ENCODE measurements around the gene H6PD.
A peak's percentile ranks its signal among the peaks of the same experiment; 100 is the strongest.

H6PD gene

DNA sequence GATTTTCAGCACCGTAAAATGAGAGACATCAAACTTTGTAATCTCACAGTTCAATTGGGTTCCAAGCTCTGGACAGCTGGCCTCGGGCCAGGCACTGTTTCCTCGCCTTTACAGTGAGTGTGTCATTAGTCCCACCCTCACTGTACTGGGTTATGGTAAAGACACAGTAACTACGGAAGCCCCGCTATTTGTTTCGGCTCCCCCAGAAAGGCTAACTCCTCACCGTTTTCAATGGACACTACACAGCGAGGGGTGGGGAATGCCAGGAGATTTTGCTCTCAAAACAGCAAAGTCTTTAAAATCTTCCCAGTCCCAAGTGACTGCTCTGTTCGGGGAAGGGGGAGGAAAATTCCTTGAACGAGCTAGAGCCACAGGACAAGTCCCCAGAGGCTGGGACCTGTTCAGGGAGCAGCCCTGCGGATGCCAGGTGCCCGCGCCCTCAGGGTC lies 57.4 kb downstream of the H6PD start:
- Histone ChIP-seq H3K27me3 (ENCODE audit: low read depth, low read length) (peaks cover 16% of the 10 kb centered on the region), H3K9me3 (ENCODE audit: insufficient read depth, low read length) (no peaks in the 10 kb centered on the region), H2AFZ (ENCODE audit: low read depth, low read length) (no peak overlapping the region), H4K20me1 (ENCODE audit: insufficient read depth, low read length) (no peaks in the 10 kb centered on the region), H3K4me1 (ENCODE audit: low read length) (no peaks in the 10 kb centered on the region), H3K4me3 (ENCODE audit: low read length) (no peak overlapping the region), H3K9ac (ENCODE audit: low read length) (no peak overlapping the region), H3K36me3 (replicated peaks; ENCODE audit: low read depth, low read length) (no peaks in the 10 kb centered on the region), H3K79me2 (ENCODE audit: low read length) (no peaks in the 10 kb centered on the region), H3K27ac (ENCODE audit: low read length) (no peak overlapping the region), H3K4me2 (ENCODE audit: low read length) (no peak overlapping the region)
- TF ChIP-seq, protein P1, sequence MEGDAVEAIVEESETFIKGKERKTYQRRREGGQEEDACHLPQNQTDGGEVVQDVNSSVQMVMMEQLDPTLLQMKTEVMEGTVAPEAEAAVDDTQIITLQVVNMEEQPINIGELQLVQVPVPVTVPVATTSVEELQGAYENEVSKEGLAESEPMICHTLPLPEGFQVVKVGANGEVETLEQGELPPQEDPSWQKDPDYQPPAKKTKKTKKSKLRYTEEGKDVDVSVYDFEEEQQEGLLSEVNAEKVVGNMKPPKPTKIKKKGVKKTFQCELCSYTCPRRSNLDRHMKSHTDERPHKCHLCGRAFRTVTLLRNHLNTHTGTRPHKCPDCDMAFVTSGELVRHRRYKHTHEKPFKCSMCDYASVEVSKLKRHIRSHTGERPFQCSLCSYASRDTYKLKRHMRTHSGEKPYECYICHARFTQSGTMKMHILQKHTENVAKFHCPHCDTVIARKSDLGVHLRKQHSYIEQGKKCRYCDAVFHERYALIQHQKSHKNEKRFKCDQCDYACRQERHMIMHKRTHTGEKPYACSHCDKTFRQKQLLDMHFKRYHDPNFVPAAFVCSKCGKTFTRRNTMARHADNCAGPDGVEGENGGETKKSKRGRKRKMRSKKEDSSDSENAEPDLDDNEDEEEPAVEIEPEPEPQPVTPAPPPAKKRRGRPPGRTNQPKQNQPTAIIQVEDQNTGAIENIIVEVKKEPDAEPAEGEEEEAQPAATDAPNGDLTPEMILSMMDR (IDR thresholded peaks at IDR 0.05; ENCODE audit: low read depth, low read length): no peak
- TF ChIP-seq EZH2phosphoT487 (IDR thresholded peaks at IDR 0.05; ENCODE audit: low read depth): no peak

DNA sequence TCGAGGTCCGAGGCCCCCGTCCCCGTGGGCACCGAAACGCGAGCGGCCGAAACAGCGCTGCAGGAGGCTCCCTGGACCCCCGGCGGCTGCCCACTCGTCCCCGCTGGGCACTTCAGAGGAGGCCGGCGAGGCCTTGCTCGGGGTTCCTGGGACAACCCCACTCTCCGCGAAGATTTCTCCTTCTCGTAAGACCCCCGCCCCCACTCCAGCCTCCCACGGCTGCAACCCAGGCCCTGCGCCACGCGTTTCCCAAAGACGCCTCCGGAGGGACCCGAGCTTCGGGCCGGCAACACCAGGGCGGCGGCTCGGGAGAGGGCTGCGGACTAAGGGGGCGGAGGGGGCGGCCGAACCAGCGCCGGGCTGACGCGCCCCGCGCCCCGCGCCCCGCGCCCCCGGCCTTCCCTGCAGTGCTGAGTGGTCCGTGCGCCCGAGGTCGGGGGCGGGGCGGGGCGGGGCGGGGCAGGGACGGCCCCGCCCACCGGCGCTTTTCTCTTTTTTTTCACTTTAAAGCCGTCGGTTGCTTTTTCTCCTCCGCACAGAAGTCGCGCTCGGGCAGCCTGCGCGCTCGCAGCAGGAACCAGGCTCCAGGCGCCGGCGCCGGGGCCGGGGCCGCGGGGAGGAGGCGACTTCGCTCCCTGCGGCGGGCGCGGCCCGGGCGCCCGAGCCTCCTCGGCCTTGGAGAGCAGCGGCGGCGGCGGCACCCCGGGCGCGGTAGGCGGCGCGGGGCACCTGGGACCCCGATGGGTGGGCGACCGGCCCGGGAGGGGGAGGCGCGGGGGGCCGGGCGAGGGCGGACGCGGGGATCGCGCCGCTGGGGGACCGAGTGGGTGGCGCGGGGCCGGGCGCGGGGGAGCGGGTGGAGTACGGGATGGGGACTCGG lies 58.0 kb downstream of the H6PD start, which contains the start of gene SPSB1:
Gene SPSB1, plus strand, starts transcription at position 534 of the 880 bp plus-strand sequence. CDS start 62,998 bp downstream, outside the sequence.
- H3K4me2 ChIP-seq (ENCODE audit: low read length): peak within 1 kb of the TSS; percentile 76
- H3K27me3 ChIP-seq (ENCODE audit: low read depth, low read length): peaks cover 16% of the 10 kb centered on the region
- no peaks in the 10 kb centered on the region for H3K9me3 ChIP-seq (ENCODE audit: insufficient read depth, low read length)
- H3K4me3 ChIP-seq (ENCODE audit: low read length): peak within 1 kb of the TSS; percentile 77
- TF ChIP-seq, protein P1 (IDR thresholded peaks at IDR 0.05; ENCODE audit: low read depth, low read length): no peak
- no peak for TF ChIP-seq EZH2phosphoT487 (IDR thresholded peaks at IDR 0.05; ENCODE audit: low read depth)
- no peaks in the 10 kb centered on the region for H4K20me1 ChIP-seq (ENCODE audit: insufficient read depth, low read length)
- H3K79me2 ChIP-seq (ENCODE audit: low read length): no peaks in the 10 kb centered on the region
- H3K4me1 ChIP-seq (ENCODE audit: low read length): no peaks in the 10 kb centered on the region
- no peaks in the 10 kb centered on the region for H3K36me3 ChIP-seq (replicated peaks; ENCODE audit: low read depth, low read length)
- H3K9ac ChIP-seq (ENCODE audit: low read length): peak within 1 kb of the TSS; percentile 43; the same call in 1 of the 2 replicates
- H2AFZ ChIP-seq (ENCODE audit: low read depth, low read length): 0 out of 2 replicates have a peak within 1 kb of the TSS, but pooled peaks have one; percentile 5
- no peak within 1 kb of the TSS for H3K27ac ChIP-seq (ENCODE audit: low read length)

DNA sequence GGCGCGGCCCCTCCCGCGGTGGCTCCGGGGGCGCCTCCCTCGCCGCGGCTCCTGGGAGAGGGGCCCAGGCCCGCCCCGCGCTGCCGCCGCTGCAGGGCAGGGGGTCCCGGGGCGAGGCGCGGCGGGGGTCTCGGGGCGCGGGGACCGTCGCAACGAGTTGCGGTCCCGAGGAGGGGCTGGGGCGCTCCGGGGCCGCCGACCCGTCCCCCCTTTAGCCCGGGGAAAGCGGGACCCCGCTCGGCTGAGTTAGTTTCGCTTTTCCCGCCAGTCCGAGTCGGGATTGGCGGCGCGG lies 58.6 kb downstream of the H6PD start:
- no peak overlapping the region for H3K27ac ChIP-seq (ENCODE audit: low read length)
- H3K4me1 ChIP-seq (ENCODE audit: low read length): no peaks in the 10 kb centered on the region
- H3K27me3 ChIP-seq (ENCODE audit: low read depth, low read length): peaks cover 16% of the 10 kb centered on the region
- peak overlapping the region; percentile 43; the same call in 1 of the 2 replicates for H3K9ac ChIP-seq (ENCODE audit: low read length)
- H2AFZ ChIP-seq (ENCODE audit: low read depth, low read length): no peak overlapping the region
- H3K4me3 ChIP-seq (ENCODE audit: low read length): peak overlapping the region; percentile 77
- H3K4me2 ChIP-seq (ENCODE audit: low read length): peak overlapping the region; percentile 76
- no peaks in the 10 kb centered on the region for H3K79me2 ChIP-seq (ENCODE audit: low read length)
- H3K9me3 ChIP-seq (ENCODE audit: insufficient read depth, low read length): no peaks in the 10 kb centered on the region
- H4K20me1 ChIP-seq (ENCODE audit: insufficient read depth, low read length): no peaks in the 10 kb centered on the region
- H3K36me3 ChIP-seq (replicated peaks; ENCODE audit: low read depth, low read length): no peaks in the 10 kb centered on the region
- TF ChIP-seq, protein P1 (IDR thresholded peaks at IDR 0.05; ENCODE audit: low read depth, low read length): no peak
- no peak for TF ChIP-seq EZH2phosphoT487 (IDR thresholded peaks at IDR 0.05; ENCODE audit: low read depth)
